ENCODE measurements around the gene GMNN. TPM values are rescaled to one million over a fixed set of nuclear protein-coding genes. Genes with fewer than 3 reads are reported as not detected.

GMNN gene
- total RNA-seq, 4 donors from 2014 or later: 4.1 to 8.0 (median 5.4) TPM

DNA sequence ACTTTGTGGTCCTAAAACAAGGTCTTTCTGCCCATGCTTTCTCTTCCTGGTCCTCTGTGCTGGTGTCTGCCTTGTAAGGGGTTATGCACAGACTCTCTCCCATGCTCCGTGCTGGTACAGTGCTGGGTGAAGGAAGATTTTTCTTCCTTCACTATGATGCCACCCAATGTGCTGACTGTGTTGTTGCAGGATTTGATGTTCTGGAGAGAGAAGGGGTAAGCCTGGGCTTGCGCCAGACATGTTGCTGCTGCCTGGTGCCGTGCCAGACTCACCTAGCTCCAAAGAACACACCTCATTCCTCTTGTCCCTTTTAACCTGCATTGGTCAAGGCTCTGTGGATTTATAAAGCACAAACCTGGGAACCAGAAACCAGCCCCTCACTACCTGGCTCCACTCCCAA, 52.4 kb downstream of the GMNN start:
- intact Hi-C loops (cut with DNase I): no loop called here
- H3K9me3 ChIP-seq: no peaks in the 10 kb centered on the region
- no peak overlapping the region for H3K27ac ChIP-seq (replicated peaks in 1 of 4)
- H3K4me3 ChIP-seq: no peak overlapping the region
- peaks cover 0 to 25% (median 0%) of the 10 kb centered on the region in 4 donors for H3K36me3 ChIP-seq
- no peaks in the 10 kb centered on the region for H3K27me3 ChIP-seq
- no peak for DNase-seq (ENCODE audit: extremely low spot score)
- WGBS: 87% methylated on average over 3 of the region's 3 CpGs
- TF ChIP-seq POLR2AphosphoS5 (IDR thresholded peaks at IDR 0.05) (no peak), EP300 (IDR thresholded peaks at IDR 0.05) (no peak), POLR2A (IDR thresholded peaks at IDR 0.05; ENCODE audit: low read depth) (no peak)
- TF ChIP-seq, protein P1, sequence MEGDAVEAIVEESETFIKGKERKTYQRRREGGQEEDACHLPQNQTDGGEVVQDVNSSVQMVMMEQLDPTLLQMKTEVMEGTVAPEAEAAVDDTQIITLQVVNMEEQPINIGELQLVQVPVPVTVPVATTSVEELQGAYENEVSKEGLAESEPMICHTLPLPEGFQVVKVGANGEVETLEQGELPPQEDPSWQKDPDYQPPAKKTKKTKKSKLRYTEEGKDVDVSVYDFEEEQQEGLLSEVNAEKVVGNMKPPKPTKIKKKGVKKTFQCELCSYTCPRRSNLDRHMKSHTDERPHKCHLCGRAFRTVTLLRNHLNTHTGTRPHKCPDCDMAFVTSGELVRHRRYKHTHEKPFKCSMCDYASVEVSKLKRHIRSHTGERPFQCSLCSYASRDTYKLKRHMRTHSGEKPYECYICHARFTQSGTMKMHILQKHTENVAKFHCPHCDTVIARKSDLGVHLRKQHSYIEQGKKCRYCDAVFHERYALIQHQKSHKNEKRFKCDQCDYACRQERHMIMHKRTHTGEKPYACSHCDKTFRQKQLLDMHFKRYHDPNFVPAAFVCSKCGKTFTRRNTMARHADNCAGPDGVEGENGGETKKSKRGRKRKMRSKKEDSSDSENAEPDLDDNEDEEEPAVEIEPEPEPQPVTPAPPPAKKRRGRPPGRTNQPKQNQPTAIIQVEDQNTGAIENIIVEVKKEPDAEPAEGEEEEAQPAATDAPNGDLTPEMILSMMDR (IDR thresholded peaks at IDR 0.05): no peak
- H3K4me1 ChIP-seq: no peaks in the 10 kb centered on the region

DNA sequence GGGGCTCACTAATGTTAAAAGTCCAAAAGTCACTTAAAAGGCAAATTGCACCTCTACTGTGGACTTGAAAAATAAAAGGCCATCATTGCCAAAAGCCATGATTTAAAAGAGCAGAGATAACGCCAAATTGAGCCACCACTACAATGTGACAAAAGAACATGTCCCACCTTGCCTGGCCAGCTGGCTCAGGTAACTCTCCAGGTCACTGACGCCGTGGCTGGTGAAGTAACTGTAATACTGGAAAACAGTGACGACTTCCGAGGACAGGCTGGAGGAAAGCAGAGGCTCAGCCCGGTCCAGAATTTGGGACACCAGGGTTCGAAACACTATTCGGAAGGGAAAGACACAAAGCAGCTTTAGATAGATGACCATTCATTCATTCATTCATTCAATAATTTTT, 53.2 kb downstream of the GMNN start:
- intact Hi-C loops (cut with DNase I): no loop called here
- H3K4me3 ChIP-seq: no peak overlapping the region
- H3K9me3 ChIP-seq: no peaks in the 10 kb centered on the region
- H3K27ac ChIP-seq (replicated peaks in 1 of 4): no peak overlapping the region
- TF ChIP-seq EP300 (IDR thresholded peaks at IDR 0.05) (no peak), POLR2AphosphoS5 (IDR thresholded peaks at IDR 0.05) (no peak), POLR2A (IDR thresholded peaks at IDR 0.05; ENCODE audit: low read depth) (no peak)
- TF ChIP-seq, protein P1 (IDR thresholded peaks at IDR 0.05): no peak
- DNase-seq (ENCODE audit: extremely low spot score): no peak
- H3K4me1 ChIP-seq: no peaks in the 10 kb centered on the region
- H3K27me3 ChIP-seq: no peaks in the 10 kb centered on the region
- 80% methylated on average over 8 of the region's 8 CpGs for WGBS
- peaks cover 0 to 25% (median 0%) of the 10 kb centered on the region in 4 donors for H3K36me3 ChIP-seq

DNA sequence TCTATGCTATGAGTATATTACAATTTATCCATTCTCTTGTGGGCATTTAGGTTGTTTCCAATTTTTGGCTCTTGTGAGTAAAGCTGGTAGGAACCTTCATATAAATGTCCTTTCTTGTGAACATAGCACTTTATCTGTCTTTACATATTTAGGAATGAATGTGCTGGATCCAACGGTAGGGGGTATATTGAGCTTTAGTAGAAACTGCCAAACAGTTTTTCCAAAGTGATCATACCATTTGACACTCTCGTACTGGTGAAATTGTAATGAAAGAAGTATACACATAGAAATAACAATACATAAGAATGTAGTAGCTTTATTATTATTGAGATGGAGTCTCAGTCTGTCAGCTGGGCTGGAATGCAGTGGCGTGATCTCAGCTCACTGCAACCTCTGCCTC, 54.9 kb downstream of the GMNN start:
- H3K36me3 ChIP-seq: peaks cover 0 to 25% (median 0%) of the 10 kb centered on the region in 4 donors
- TF ChIP-seq, protein P1 (IDR thresholded peaks at IDR 0.05): no peak
- no peak for TF ChIP-seq EP300 (IDR thresholded peaks at IDR 0.05)
- no peak for TF ChIP-seq POLR2A (IDR thresholded peaks at IDR 0.05; ENCODE audit: low read depth)
- no peak for TF ChIP-seq POLR2AphosphoS5 (IDR thresholded peaks at IDR 0.05)
- 87% methylated on average over 3 of the region's 3 CpGs for WGBS

GRCh38 chr6:24831771-24832716, 57.3 kb downstream of the GMNN start:
- no peaks in the 10 kb centered on the region for H3K27me3 ChIP-seq
- DNase-seq (ENCODE audit: extremely low spot score): no peak
- intact Hi-C loops (cut with DNase I): no loop called here
- peak in 1 of 2 donors; percentile 33 for TF ChIP-seq POLR2AphosphoS5 (IDR thresholded peaks at IDR 0.05)
- TF ChIP-seq POLR2A (IDR thresholded peaks at IDR 0.05; ENCODE audit: low read depth): no peak
- no peak overlapping the region for H3K4me3 ChIP-seq
- H3K9me3 ChIP-seq: no peaks in the 10 kb centered on the region
- WGBS: 78% methylated on average over 10 of the region's 10 CpGs
- peak overlapping the region in 1 of 4 donors; percentile 2 for H3K27ac ChIP-seq (replicated peaks in 1 of 4)
- H3K4me1 ChIP-seq: peaks cover 12 to 18% (median 14%) of the 10 kb centered on the region in 4 donors
- H3K36me3 ChIP-seq: peaks cover 0 to 22% (median 0%) of the 10 kb centered on the region in 4 donors

More for the DNA sequence above, 54.9 kb downstream of the GMNN start:
- intact Hi-C loops (cut with DNase I): no loop called here
- no peak overlapping the region for H3K27ac ChIP-seq (replicated peaks in 1 of 4)
- DNase-seq (ENCODE audit: extremely low spot score): no peak
- H3K9me3 ChIP-seq: no peaks in the 10 kb centered on the region
- no peak overlapping the region for H3K4me3 ChIP-seq
- peaks cover 0 to under 1% (median 0%) of the 10 kb centered on the region in 4 donors for H3K4me1 ChIP-seq
- no peaks in the 10 kb centered on the region for H3K27me3 ChIP-seq

GRCh38 chr6:24832794-24833193, 58.1 kb downstream of the GMNN start:
- H3K4me3 ChIP-seq: no peak overlapping the region
- DNase-seq (ENCODE audit: extremely low spot score): no peak
- H3K4me1 ChIP-seq: peaks cover 12 to 18% (median 14%) of the 10 kb centered on the region in 4 donors
- intact Hi-C loops (cut with DNase I): no loop called here
- H3K27ac ChIP-seq (replicated peaks in 1 of 4): peak overlapping the region in 1 of 4 donors; percentile 2
- H3K27me3 ChIP-seq: no peaks in the 10 kb centered on the region
- WGBS: 92% methylated on average over 1 of the region's 1 CpG
- no peak for TF ChIP-seq POLR2A (IDR thresholded peaks at IDR 0.05; ENCODE audit: low read depth)
- TF ChIP-seq EP300 (IDR thresholded peaks at IDR 0.05): no peak
- TF ChIP-seq POLR2AphosphoS5 (IDR thresholded peaks at IDR 0.05): no peak
- TF ChIP-seq, protein P1 (IDR thresholded peaks at IDR 0.05): no peak
- peaks cover 0 to 14% (median 0%) of the 10 kb centered on the region in 4 donors for H3K36me3 ChIP-seq
- no peaks in the 10 kb centered on the region for H3K9me3 ChIP-seq

All from esophagus muscularis mucosa (tissue), 4 donors.